SK-N-SH (cell line): Measurements from ENCODE around the gene NECTIN1.

Source experiments
- CHD2 ChIP-seq: fragments of 150-350 bp; IDR thresholded peaks from 2 replicates; pipeline ENCODE4 v1.6.1; 2018; ENCODE audit warnings: low read length; ENCODE audit not compliant: partially characterized antibody
- CTCF ChIP-seq: fragments of 200-600 bp; sonication (generic); IDR thresholded peaks from 2 replicates; pipeline ENCODE4 v1.6.1; 2017; ENCODE audit warnings: antibody characterized with exemption, mild to moderate bottlenecking, moderate library complexity
- EP300 ChIP-seq, 2 experiments: IDR thresholded peaks; 2 replicates each; pipeline versions ENCODE4 v1.4.0 to v1.6.1; 2012; ENCODE audit warnings: borderline replicate concordance in 1 of 2, low read depth in 1 of 2, low read length in 1 of 2
- EZH2phosphoT487 ChIP-seq: fragments of 200-600 bp; sonication (generic); IDR thresholded peaks from 2 replicates; pipeline ENCODE4 v1.6.1; 2017; ENCODE audit warnings: low read depth, mixed run types, mild to moderate bottlenecking, antibody characterized with exemption, moderate library complexity, borderline replicate concordance
- FOSL2 ChIP-seq: IDR thresholded peaks from 2 replicates; pipeline ENCODE4 v1.4.0; 2012; ENCODE audit warnings: low read depth, mild to moderate bottlenecking, moderate library complexity, borderline replicate concordance
- GATA2 ChIP-seq: sonication (generic); formaldehyde crosslinking; IDR thresholded peaks from 2 replicates; pipeline ENCODE4 v1.5.0; 2020; ENCODE audit warnings: mild to moderate bottlenecking, missing genetic modification reagents
- JUND ChIP-seq: IDR thresholded peaks from 2 replicates; pipeline ENCODE4 v1.4.0; 2012
- MEF2A ChIP-seq: IDR thresholded peaks from 2 replicates; pipeline ENCODE4 v1.4.0; 2012; ENCODE audit warnings: low read depth, borderline replicate concordance
- POLR2AphosphoS5 ChIP-seq: IDR thresholded peaks from 2 replicates; pipeline ENCODE4 v1.6.1; 2012; ENCODE audit warnings: low read depth, low read length
- REST ChIP-seq: IDR thresholded peaks from 2 replicates; pipeline ENCODE4 v1.6.1; 2012; ENCODE audit warnings: mild to moderate bottlenecking, low read depth, low read length, moderate library complexity
- TAF1 ChIP-seq: IDR thresholded peaks from 2 replicates; pipeline ENCODE4 v1.6.1; 2012; ENCODE audit warnings: low read depth, mild to moderate bottlenecking, low read length, moderate library complexity, borderline replicate concordance
- TCF12 ChIP-seq: IDR thresholded peaks from 2 replicates; pipeline ENCODE4 v1.4.0; 2012
- TF ChIP-seq, protein P1 (sequence below): IDR thresholded peaks from 2 replicates; pipeline ENCODE4 v1.4.0; 2012; ENCODE audit warnings: low read depth

DNA sequence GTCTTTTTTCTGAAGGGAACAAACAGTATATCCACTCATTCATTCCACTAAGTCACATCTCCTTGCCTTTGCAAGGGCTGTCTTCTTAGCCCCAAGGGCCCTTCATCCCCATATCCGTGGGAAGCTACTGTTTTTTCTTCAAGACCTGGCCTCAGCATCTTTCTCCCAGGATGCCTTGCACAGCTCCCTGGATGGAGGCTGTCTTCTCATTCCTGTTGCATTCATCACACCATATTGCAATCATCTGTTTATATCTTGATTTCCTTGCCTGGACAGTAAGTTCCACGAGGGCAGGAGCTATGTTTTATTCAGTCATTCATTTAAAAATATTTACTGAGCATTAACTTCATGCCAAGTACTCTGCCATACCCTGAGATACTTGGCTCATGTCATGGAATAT, 29.3 kb upstream of the NECTIN1 start:
- no peak for TF ChIP-seq EZH2phosphoT487
- no peak for TF ChIP-seq EP300 (IDR thresholded peaks at IDR 0.05; ENCODE audit: borderline replicate concordance in 1 of 2, low read depth in 1 of 2, low read length in 1 of 2)
- no peak for TF ChIP-seq CTCF
- no peak for TF ChIP-seq JUND
- TF ChIP-seq GATA2 (CRISPR knock-in tag): no peak
- TF ChIP-seq, protein P1, sequence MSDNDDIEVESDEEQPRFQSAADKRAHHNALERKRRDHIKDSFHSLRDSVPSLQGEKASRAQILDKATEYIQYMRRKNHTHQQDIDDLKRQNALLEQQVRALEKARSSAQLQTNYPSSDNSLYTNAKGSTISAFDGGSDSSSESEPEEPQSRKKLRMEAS: no peak
- TF ChIP-seq TCF12: no peak
- TF ChIP-seq TAF1: no peak
- TF ChIP-seq POLR2AphosphoS5: no peak
- no peak for TF ChIP-seq MEF2A
- no peak for TF ChIP-seq REST
- TF ChIP-seq FOSL2: no peak
- no peak for TF ChIP-seq CHD2
